Measurements from ENCODE around the gene EPN3.

The EPN3 gene

GRCh38 chr17:50570528-50570927 is 38.0 kb downstream of the EPN3 start:
- no peak for DNase-seq

- DNase-seq = no peak
These were observed 39.1 kb downstream of the EPN3 start for GRCh38 chr17:50571681-50572080.

- no peak for DNase-seq
These were observed 40.0 kb downstream of the EPN3 start for GRCh38 chr17:50572541-50572940.

- DNase-seq = no peak
These were observed 41.5 kb downstream of the EPN3 start for GRCh38 chr17:50573866-50574611.

- no peak for DNase-seq
These were observed 43.2 kb downstream of the EPN3 start for GRCh38 chr17:50575581-50576210.

GRCh38 chr17:50576864-50577263 is 44.3 kb downstream of the EPN3 start:
- DNase-seq = no peak

- DNase-seq = no peak
These were observed 45.0 kb downstream of the EPN3 start for GRCh38 chr17:50577451-50577954.

- DNase-seq = no peak
These were observed 45.6 kb downstream of the EPN3 start for GRCh38 chr17:50578173-50578572.

GRCh38 chr17:50579399-50579798 is 46.9 kb downstream of the EPN3 start:
- DNase-seq = no peak

GRCh38 chr17:50580646-50581045 is 48.1 kb downstream of the EPN3 start:
- DNase-seq = no peak

GRCh38 chr17:50581316-50581715 is 48.8 kb downstream of the EPN3 start:
- no peak for DNase-seq

GRCh38 chr17:50582741-50583140 is 50.2 kb downstream of the EPN3 start:
- no peak for DNase-seq

- no peak for DNase-seq
These were observed 51.1 kb downstream of the EPN3 start for GRCh38 chr17:50583641-50584040.

GRCh38 chr17:50584116-50584515 is 51.6 kb downstream of the EPN3 start:
- DNase-seq = no peak

- no peak for DNase-seq
These were observed 52.2 kb downstream of the EPN3 start for GRCh38 chr17:50584749-50585148.

- no peak for DNase-seq
These were observed 52.8 kb downstream of the EPN3 start for GRCh38 chr17:50585346-50585745.

- no peak for DNase-seq
These were observed 53.4 kb downstream of the EPN3 start for GRCh38 chr17:50585891-50586290.

GRCh38 chr17:50586421-50587247 is 54.1 kb downstream of the EPN3 start:
- no peak for DNase-seq

GRCh38 chr17:50587571-50587970 is 55.0 kb downstream of the EPN3 start:
- no peak for DNase-seq

GRCh38 chr17:50588391-50589049 is 56.0 kb downstream of the EPN3 start:
- no peak for DNase-seq

GRCh38 chr17:50589095-50589705 is 56.7 kb downstream of the EPN3 start:
- no peak for DNase-seq

GRCh38 chr17:50590946-50591737 is 58.6 kb downstream of the EPN3 start:
- DNase-seq = no peak

Data from activated CD4-positive, alpha-beta T cell treated with anti-CD3 and anti-CD28 coated beads for 4 hours (primary cell).